Hematopoietic multipotent progenitor cell treated with erythropoietin and hydrocortisone succinate and interleukin-3 and kit ligand, for 8 days (in vitro differentiated cells): ENCODE measurements around the gene TPTE2.
"Not testable (repeated sequence)": the region's sequence is repeated elsewhere in the genome, so short reads cannot be mapped to it uniquely, and the experiment has no call there.

Experiments
- DNase-seq: peaks from one replicate; pipeline ENCODE4 v3.0.0-alpha.2; 2015

TPTE2 gene

DNA sequence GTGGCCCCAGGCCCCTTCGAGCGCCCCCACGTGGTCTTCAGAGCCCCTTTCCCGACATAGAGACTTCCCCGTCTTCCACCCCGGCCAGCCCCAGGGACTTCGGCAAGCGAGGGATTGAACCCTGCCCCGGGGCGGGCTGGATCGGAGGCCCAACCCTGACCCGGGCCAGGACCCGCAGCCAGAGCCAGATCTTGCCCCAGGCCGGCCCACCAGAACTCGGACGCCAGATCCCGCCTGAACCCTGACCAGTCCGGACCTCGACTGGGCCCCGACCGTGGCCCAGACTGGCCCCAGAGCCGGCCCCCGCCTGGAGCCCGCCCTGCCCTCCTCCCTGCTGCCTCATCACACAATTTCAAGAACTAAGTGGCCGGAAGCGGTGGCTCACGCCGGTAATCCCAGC, 253 bp upstream of the TPTE2 start:
- no peak for DNase-seq

DNA sequence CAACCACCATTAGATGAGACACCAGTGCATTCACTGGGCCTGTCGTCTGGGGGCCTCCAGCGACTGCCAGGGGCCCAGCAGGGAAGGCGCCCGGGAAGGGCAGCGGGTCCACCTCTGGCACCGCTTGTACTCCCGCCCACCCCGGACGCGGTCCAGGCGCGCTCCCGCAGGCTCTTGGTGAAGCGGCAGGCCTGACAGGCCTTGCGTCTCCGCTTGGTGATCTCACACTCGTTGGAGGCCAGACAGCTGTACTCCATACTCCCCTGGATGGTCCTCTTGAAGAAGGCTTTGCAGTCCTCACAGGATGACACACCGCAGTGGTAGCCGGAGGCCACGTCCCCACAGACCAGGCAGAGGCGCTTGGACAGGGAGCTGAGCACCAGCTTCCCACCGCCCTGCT, 660 bp downstream of the TPTE2 start:
- not testable (repeated sequence) for DNase-seq

DNA sequence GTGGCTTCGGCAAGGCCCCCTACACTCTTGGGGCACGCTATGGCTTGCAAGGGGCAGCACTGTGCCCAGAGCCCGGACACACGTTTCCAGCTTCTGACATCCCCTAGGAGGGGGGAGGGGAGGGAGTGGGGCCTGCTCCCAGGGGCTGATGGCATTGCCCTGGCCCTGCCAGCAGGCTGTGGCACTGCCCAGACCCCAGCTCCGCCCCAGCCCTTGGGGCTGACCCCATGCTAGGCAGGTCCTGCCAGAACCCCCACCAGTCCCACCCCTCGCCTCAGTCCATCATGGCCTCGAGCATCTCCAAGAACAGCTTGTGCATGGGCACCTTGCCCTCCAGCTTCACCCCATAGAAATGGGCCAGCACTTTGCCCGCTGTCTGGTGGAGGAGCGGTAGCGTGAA, 1.6 kb downstream of the TPTE2 start:
- not testable (repeated sequence) for DNase-seq

DNA sequence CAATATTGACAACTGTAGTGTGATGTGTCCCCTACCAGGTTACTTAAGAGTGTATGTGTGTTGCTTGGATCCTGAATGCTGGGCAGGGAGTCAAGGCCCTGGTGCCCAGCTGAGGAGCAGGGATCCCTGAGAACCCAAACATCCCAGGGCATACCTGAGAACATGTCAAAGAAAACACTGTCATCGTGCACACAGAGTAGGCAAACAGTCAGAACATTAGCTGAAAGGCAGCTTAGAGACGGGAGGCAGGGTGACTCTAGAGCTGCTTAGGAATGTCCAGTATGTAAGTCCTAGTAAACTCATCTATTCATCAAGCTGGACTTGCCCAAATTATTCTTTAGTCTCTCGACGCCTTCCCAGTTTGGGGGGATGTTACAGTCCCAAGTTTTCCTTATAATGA, 4.0 kb downstream of the TPTE2 start:
- DNase-seq: not testable (repeated sequence)

DNA sequence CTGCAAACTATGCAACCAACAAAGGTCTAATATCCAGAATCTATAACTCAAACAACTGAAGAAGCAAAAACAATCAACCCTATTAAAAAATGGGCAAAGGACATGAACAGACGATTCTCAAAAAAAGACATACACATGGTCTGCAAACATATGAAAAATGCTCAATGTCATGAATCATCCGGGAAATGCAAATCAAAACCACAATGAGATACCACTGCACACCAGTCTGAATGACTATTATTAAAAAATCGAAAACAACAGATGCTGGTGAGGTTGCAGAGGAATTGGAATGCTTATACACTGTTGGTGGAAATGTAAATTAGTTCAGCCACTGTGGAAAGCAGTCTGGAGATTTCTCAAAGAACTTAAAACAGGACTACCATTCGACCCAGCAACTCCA, 12.1 kb downstream of the TPTE2 start:
- DNase-seq: not testable (repeated sequence)

DNA sequence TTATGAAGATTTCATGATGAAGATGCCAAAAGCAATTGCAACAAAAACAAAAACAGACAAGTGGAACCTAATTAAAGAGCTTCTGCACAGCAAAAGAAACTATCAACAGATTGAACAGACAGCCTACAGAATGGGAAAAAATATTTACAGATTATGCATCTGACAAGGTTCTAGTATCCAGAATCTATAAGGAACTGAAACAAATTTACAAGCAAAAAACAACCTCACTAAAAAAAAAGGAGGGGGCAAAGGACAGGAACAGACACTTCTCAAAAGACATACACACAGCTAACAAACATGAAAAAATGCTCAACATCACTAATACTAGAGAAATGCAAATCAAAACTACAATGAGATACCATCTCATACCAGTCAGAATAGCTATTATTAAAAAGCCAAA, 35.7 kb downstream of the TPTE2 start:
- DNase-seq: not testable (repeated sequence)

DNA sequence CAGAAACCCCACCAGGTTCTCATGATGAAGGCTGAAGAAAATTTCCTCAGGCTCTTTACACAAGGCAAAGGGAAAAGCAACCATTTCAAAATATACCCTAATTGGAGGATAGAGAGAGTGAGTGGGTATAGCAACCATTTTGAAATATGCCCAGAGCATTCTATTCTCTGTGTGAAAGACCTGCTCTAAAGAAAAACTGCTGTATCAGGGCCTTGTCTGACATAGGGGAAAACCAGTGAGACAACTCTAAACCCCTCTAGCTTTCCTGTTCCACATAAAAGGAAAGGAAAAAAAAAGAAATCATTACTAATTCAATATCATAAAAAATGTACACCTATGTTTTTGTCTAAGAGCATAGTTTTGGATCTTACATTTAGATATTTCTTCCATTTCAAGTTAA, 42.3 kb downstream of the TPTE2 start:
- no peak for DNase-seq

DNA sequence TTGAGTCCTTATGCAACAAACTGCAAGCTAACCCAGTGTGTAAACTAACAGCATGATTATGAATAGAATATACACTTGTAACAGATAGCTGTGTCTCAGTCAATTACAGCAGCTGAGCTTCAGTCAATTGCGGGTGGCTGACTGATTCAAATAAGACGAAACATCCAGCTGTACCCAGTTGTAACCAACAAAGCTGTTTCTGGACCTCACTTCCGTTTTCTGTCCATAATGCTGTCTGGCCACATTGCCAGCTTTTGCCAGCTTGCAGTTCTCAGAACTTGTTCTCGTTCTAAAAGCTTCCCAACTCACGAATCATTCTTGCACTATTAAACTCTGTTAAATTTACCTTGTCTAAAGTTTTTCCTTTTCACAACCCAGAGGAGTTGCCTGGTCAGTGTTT, 53.7 kb downstream of the TPTE2 start:
- DNase-seq: not testable (repeated sequence)

DNA sequence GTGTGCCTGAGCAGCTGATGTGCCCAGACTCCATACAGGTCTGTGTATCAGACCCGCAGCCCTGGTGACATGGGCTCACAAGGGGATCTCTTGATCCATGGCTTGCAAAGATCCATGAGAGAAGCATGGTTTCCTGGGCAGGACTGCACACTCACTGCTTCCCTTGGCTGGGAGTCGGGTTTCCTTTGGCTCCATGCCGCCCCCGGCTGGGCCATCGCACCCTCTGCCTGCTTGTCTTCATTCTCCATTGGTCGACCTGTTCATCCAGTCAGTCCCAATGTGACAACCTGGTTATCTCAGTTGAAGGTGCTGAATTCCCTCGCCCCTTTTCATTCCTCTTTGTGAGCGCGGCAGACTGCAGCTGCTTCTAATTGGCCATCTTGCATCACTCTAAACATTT, 101.2 kb downstream of the TPTE2 start:
- DNase-seq: not testable (repeated sequence)

DNA sequence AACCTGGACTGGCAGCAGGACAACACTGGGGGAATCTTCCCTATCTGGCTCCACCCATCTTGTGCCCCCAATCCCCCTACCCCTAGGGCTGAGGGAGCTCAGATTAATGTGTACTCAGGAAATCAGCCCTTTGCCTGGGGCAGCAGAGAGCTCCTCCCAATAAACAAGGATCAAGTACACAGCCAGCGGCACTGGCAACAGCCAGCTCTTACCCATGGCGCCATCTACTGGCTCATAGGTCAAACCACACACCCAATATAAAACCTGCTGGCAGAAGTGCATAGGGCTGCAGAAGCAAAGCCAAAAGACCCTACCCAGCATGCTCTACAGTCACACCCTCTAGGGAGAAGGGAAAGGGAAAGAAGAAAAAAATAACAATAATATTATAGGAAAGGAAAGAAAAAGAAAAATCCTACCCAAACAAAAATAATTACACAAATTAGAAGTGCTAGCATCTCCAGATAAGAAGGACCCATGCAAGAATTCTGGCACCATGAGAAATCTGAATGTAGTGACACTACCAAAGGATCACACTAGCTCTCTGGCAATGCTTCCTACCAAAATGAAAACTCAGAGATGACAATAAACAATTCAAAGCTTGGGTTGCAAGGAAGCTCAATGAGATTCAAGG, 122.2 kb downstream of the TPTE2 start:
- DNase-seq: peak; percentile 47

DNA sequence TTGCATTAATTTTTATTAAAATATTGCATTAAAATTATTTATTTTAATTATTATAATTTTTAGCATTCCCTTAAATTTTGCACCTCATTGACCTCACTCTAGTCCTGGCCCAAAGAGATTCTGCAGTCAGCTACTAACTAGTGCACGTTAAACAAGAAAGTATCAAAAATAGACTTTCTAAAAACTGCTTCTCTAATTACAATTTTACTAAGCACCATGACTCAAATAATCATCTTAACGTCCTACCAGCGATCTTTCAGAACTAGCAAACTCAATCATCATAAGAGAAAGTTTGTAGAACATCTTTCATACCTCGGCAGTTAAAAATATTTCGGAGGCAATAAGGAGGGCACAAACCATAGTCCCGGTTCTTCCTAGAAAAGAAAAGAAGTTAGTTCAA, 123.6 kb downstream of the TPTE2 start:
- DNase-seq: not testable (repeated sequence)

DNA sequence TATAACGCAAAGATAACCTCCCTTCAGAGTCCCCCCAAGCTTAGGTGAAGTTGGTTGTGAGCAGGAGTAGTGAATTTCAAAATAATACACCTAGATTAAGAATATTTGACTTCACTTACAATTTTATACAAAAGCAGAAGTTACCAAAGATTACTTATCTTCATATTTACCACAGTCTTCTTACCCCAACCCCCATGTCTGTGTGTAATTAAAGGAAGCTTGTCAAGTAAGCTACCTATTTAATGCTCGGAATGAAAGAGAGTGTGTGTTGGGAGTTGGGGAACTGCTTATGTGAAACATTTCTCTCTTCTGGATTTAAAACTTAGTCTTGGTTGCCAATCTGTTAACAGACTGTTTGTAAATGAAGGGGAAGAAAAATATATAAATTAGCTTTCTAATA, 139.1 kb downstream of the TPTE2 start:
- not testable (repeated sequence) for DNase-seq

DNA sequence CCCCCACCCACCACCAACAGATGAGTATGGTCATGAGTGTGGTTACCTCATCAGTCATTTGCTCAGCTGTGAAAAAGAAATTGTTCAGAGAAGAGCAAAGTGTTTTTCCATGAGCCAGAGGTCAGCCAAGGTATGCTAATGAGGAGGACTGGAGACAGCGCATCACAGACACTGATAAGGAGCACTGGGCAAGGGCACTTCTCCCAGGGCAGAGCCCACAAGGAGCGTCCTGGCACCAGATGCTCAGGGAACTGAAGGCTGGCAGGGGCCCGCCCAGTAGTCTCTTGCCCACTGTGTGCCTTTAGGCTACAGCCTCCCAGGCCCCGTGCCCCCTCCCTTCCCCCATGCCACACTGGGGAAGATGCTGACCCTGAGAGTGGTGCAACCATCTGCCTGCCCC, 148.8 kb downstream of the TPTE2 start:
- not testable (repeated sequence) for DNase-seq

DNA sequence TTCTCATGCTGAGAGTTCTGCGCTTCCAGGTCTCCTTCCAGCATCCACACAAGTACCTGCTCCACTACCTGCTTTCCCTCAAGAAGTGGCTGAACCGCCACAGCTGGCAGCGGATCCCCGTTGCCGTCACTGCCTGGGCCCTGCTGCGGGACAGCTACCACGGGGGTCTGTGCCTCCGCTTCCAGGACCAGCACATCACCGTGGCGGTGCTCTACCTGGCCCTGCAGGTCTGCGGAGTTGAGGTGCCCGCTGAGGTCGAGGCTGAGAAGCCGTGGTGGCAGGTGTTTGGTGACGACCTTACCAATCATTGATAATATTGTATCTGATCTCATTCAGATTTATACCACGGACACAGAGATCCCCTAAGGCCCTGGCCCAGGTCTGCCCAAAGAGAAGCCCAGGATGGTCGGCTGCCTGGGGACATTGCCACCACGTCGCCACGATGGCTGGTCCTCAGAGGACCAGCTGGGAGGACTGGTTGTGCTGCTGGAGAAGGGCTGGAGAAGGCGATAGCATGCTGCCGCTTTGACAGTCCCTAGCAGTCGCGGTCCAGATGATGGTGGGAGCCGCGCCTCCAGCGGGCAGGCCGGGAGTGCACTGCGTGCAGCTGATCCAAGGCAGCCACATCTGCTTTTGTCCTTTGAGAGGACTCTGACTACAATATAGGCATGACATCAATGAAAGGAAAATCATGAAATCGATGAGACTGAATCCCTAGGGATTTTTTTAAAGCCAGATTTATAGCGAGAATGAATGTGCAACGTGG, 178.4 kb downstream of the TPTE2 start:
- not testable (repeated sequence) for DNase-seq

DNA sequence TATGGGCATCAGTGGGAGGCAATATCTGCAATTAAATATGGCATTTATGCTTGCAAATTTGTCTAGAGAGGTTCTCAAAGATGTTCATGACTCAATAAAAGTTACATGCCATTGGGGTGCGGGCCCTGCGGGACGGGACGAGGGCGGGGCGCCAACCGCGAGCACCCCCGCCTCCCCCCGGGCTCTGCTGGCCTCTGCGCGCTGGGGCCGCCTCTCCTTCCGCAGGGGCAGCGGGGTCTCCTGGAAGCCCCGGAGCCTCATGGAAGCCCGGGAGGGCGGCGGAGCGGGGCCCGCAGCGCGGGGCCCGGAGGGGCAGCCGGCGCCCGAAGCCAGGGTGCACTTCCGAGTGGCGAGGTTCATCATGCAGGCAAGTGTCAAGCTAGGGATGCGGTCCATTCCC, 179.2 kb downstream of the TPTE2 start:
- DNase-seq: no peak
